Left lung (tissue), 10 donors: ENCODE results near the gene OTOP3. TPM values are rescaled to one million over a fixed set of nuclear protein-coding genes. Genes with fewer than 3 reads are reported as not detected.

ENCODE experiments used
- ATAC-seq: fragments of 200-7000 bp; cut with Tn5 transposase; one replicate; pipeline ENCODE4 v1.9.1; 2020; ENCODE audit warnings: moderate library complexity
- DNase-seq, 4 donors: peaks; one replicate each; pipeline ENCODE4 v3.0.0-alpha.2; 2013 to 2020
- H3K27ac ChIP-seq, 2 donors: fragments of 200-600 bp; sonication (generic) in 1 of 2; one replicate each; pipeline versions ENCODE4 v1.5.0 to v1.8.0; 2020 to 2021
- H3K27me3 ChIP-seq, 2 donors: fragments of 200-600 bp; sonication (generic) in 1 of 2; one replicate each; pipeline versions ENCODE4 v1.5.0 to v1.8.0; 2020 to 2021
- H3K36me3 ChIP-seq, 2 donors: fragments of 200-600 bp; sonication (generic) in 1 of 2; one replicate each; pipeline versions ENCODE4 v1.5.0 to v1.8.0; 2020 to 2021
- H3K4me1 ChIP-seq, 2 donors: fragments of 200-600 bp; one replicate each; pipeline ENCODE4 v1.8.0; 2021
- H3K4me3 ChIP-seq, 2 donors: fragments of 200-600 bp; sonication (generic) in 1 of 2; one replicate each; pipeline versions ENCODE4 v1.5.0 to v1.8.0; 2020 to 2021; ENCODE audit warnings: mild to moderate bottlenecking in 1 of 2
- H3K9me3 ChIP-seq, 2 donors: fragments of 200-600 bp; sonication (generic) in 1 of 2; one replicate each; pipeline versions ENCODE4 v1.5.0 to v1.8.0; 2020 to 2021
- intact Hi-C, 2 donors: fragments of 100-400 bp; cut with DNase I; formaldehyde crosslinking; loops; one replicate each; pipeline versions ENCODE4 v1.11.2 to v1.14.2; 2022
- polyA plus RNA-seq, 6 donors: library from polyadenylated mRNA; unstranded; fragments of 120-200 nt; gene quantifications; one replicate each; pipeline ENCODE4 v1.2.1, GENCODE V29; 2013; ENCODE audit not compliant: insufficient read length in 6 of 6
- total RNA-seq, 2 donors: library from RNA; stranded (reverse); fragmentation: NEBNext Ultra II Directional; extraction: Animal tissue kit (Norgen Biotek cat#: 25700); gene quantifications; one replicate each; pipeline ENCODE4 v1.2.1, GENCODE V29; 2021
- TF ChIP-seq, protein P1 (sequence below), 2 donors: fragments of 200-600 bp; sonication (generic) in 1 of 2; IDR thresholded peaks; one replicate each; pipeline versions ENCODE4 v1.5.0 to v1.8.0; 2021; ENCODE audit warnings: antibody characterized with exemption in 2 of 2
- donor health status: DM: no; HTN: yes; CAD: no.
- donor health status: DM: no; HTN: no; CAD: no.

OTOP3 gene
- total and polyA plus RNA-seq, 8 donors, result not detected

DNA sequence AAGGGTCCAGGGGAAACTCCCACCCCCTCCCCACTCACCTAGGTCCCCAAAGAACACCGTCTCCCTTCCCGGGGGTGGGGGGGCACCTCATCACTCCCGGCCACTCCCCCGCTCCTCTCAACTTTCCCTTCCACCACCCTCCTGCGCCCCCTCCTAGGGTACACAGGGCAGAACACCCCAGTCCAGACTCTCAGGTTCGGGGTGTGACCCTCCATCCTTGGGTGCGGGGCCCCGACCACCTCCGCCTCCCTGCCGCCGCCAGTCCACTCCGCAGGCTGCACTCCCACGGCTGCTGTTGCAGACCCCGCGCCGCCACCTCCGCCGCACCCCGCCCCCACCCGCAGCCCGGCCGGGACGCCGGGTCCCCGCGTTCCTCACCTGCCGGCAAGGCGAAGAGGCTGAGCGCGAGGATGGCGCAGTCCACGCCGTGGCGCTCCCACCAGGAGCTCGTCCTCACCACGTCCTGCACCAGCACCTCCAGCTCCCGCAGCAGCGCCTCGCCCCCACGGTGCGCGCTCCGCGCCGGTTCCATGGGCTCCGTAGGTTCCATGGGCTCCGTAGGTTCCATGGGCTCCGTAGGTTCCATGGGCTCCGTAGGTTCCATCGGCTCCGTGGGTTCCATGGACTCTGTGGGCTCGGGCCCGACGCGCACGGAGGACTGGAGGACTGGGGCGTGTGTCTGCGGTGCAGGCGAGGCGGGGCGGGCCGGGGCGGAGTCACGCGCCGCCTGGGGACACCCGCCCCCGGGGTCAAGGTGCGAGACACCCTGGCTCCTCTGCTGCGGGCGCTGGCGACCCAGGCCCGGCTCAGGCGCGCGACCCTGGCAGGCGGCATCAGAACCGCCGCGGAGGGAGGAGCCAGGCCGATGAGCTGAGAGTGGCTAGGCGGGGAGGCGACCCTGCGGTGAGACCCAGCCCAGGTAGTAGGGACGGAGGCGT lies 42.5 kb upstream of the OTOP3 start, which contains the start of gene FADS6:
Gene FADS6, minus strand, starts transcription at position 660 of the 938 bp plus-strand sequence. Its CDS starts 38 bp downstream, at position 622.
- Histone ChIP-seq H3K9me3 (no peaks in the 10 kb centered on the region), H3K27ac (no peak within 1 kb of the TSS), H3K4me3 (peak within 1 kb of the TSS in 1 of 2 donors; percentile 4), H3K4me1 (peaks cover 0 to 17% of the 10 kb centered on the region in 2 donors), H3K36me3 (no peaks in the 10 kb centered on the region), H3K27me3 (peaks cover 39 to 83% of the 10 kb centered on the region in 2 donors)
- intact Hi-C loops, result no loop called here
- peak; percentile 43 for ATAC-seq
- TF ChIP-seq, protein P1, sequence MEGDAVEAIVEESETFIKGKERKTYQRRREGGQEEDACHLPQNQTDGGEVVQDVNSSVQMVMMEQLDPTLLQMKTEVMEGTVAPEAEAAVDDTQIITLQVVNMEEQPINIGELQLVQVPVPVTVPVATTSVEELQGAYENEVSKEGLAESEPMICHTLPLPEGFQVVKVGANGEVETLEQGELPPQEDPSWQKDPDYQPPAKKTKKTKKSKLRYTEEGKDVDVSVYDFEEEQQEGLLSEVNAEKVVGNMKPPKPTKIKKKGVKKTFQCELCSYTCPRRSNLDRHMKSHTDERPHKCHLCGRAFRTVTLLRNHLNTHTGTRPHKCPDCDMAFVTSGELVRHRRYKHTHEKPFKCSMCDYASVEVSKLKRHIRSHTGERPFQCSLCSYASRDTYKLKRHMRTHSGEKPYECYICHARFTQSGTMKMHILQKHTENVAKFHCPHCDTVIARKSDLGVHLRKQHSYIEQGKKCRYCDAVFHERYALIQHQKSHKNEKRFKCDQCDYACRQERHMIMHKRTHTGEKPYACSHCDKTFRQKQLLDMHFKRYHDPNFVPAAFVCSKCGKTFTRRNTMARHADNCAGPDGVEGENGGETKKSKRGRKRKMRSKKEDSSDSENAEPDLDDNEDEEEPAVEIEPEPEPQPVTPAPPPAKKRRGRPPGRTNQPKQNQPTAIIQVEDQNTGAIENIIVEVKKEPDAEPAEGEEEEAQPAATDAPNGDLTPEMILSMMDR (IDR thresholded peaks at IDR 0.05), result no peak
- no peak for DNase-seq

DNA sequence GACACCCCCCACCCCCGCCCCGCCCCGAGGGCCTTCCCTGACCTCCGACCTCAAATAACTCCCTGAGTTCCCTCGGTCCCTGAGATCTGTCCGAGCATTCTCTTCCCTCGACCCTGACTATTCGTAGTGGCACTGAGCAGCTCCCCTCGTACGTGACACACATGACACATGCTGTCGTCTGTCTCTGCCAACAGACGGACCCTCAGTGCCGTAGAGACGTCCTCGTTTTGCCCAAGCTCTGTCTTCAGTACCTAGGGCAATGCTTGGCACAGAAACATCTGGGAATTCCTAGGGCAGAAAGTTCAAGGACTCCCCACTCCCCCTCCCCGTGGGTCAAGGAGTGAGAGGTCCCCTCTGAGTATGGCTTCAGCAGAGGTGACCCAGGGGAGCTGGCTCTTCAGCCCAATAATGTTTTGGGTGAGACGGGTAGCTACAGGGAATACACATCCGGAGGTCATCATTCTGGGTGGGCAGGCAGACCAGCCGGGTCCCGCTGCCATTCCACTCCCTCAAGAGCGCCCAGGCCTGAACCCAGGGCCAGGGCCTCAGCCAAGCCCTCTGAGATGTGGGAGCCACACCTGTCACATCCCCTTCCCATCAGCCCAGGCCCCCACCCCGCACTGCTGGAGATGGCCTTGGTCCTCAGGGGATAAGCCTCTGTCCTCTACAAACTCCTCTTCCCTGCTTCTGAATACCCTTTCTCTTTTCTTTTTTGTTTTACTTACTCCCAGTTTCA lies 41.6 kb upstream of the OTOP3 start:
- ATAC-seq (no peak), DNase-seq (no peak)
- Histone ChIP-seq H3K4me1 (peaks cover 0 to 17% of the 10 kb centered on the region in 2 donors), H3K27ac (no peak overlapping the region), H3K27me3 (peaks cover 39 to 74% of the 10 kb centered on the region in 2 donors), H3K9me3 (no peaks in the 10 kb centered on the region), H3K36me3 (no peaks in the 10 kb centered on the region), H3K4me3 (no peak overlapping the region)
- intact Hi-C loops, result no loop called here
- TF ChIP-seq, protein P1 (IDR thresholded peaks at IDR 0.05), result no peak

DNA sequence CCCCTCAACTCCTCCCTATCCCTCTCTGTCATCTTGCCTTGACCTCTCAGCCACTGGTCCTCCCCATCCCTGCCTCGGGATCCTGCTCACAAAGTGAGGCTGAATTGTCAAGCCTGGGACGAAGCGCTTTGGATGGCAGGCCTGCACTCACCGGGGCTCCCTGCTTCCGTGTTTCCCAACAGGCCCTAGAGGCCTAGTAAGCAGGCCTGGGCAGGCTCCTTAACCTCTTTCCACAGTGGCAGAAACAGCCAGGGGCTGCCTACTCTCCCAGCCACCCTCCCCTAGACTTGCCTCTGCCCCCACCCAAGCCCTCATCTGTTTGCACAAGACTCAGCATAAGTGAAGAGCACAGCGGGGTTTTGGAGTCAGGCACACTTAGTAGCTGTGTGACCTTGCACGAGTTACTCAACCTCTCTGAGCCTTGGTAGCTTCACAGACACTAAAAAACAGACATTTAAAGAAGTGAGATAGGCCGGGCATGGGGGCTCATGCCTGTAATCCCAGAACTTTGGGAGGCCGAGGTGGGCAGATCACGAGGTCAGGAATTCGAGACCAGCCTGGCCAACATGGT lies 37.2 kb upstream of the OTOP3 start:
- Histone ChIP-seq H3K9me3 (no peaks in the 10 kb centered on the region), H3K27me3 (peaks cover 24 to 59% of the 10 kb centered on the region in 2 donors), H3K27ac (no peak overlapping the region), H3K4me1 (peaks cover 0 to 7% of the 10 kb centered on the region in 2 donors), H3K4me3 (no peak overlapping the region), H3K36me3 (no peaks in the 10 kb centered on the region)
- intact Hi-C loops, result no loop called here
- DNase-seq (no peak), ATAC-seq (no peak)
- TF ChIP-seq, protein P1 (IDR thresholded peaks at IDR 0.05), result no peak

DNA sequence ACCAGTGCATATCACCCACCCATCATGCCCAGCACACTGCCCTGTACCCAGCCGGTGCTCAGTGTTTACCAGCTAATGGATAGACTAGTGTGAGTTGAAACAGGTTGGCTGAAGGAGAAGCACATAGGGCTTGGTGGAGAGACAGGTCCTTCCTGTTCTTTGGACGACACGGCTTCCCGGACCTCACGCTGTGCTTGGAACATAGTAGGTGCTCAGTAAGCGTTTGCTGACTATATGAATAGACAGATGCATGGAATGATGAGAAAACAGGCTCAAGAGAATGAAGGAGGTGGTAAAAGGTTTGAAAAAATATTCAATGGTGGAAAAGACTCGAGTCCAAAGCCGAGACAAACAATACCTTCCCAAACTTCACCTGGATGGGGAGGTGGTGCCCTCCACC lies 35.5 kb upstream of the OTOP3 start:
- no peaks in the 10 kb centered on the region for H3K36me3 ChIP-seq
- intact Hi-C loops, result no loop called here
- no peak overlapping the region for H3K4me3 ChIP-seq
- no peaks in the 10 kb centered on the region for H3K9me3 ChIP-seq
- peaks cover 8 to 59% of the 10 kb centered on the region in 2 donors for H3K27me3 ChIP-seq
- DNase-seq (peak in 1 of 4 donors; percentile 13), ATAC-seq (no peak)
- no peaks in the 10 kb centered on the region for H3K4me1 ChIP-seq
- TF ChIP-seq, protein P1 (IDR thresholded peaks at IDR 0.05), result no peak
- no peak overlapping the region for H3K27ac ChIP-seq
